SU-DHL-6 (cell line): ENCODE measurements around the gene CHCHD3.

ENCODE experiments used
- H2AFZ ChIP-seq: fragments of 200-600 bp; sonication (generic); 2 replicates; pipeline ENCODE4 v1.6.1; 2014; ENCODE audit warnings: low read depth, mild to moderate bottlenecking, moderate library complexity, mixed read lengths, antibody characterized with exemption, low read length; ENCODE audit not compliant: severe bottlenecking
- H3F3A ChIP-seq: fragments of 200-600 bp; shearing (Covaris generic); 2 replicates; pipeline ENCODE4 v1.6.0; 2016; ENCODE audit warnings: antibody characterized with exemption, mild to moderate bottlenecking; ENCODE audit not compliant: insufficient read depth
- H3K27ac ChIP-seq: fragments of 200-600 bp; sonication (generic); 2 replicates; pipeline ENCODE4 v1.5.1; 2016; ENCODE audit warnings: low read depth, mild to moderate bottlenecking, low read length, moderate library complexity, mixed read lengths
- H3K27me3 ChIP-seq: fragments of 200-600 bp; sonication (generic), shearing (Covaris generic); 2 replicates; pipeline ENCODE4 v1.6.0; 2014; ENCODE audit warnings: mild to moderate bottlenecking, low read length
- H3K36me3 ChIP-seq: fragments of 200-600 bp; sonication (generic); 2 replicates; pipeline ENCODE4 v1.6.1; 2014; ENCODE audit warnings: mild to moderate bottlenecking, low read length, mixed read lengths
- H3K4me2 ChIP-seq: fragments of 300-600, 200-600 bp; shearing (Covaris generic), sonication (generic); 2 replicates; pipeline ENCODE4 v1.6.0; 2014; ENCODE audit warnings: low read length, low read depth, mild to moderate bottlenecking; ENCODE audit not compliant: poor library complexity, severe bottlenecking
- H3K4me3 ChIP-seq: fragments of 200-600 bp; sonication (generic); 2 replicates; pipeline ENCODE4 v1.5.1; 2014; ENCODE audit warnings: antibody characterized with exemption, low read length, mild to moderate bottlenecking, mixed read lengths; ENCODE audit not compliant: insufficient read depth, poor library complexity, severe bottlenecking
- H3K79me2 ChIP-seq: fragments of 200-600 bp; sonication (generic); 2 replicates; pipeline ENCODE4 v1.6.1; 2014; ENCODE audit warnings: mild to moderate bottlenecking, low read length, moderate library complexity; ENCODE audit not compliant: insufficient read depth
- H3K9ac ChIP-seq: fragments of 200-600 bp; sonication (generic); 2 replicates; pipeline ENCODE4 v1.7.0; 2014; ENCODE audit warnings: mild to moderate bottlenecking, low read length
- H3K9me2 ChIP-seq: fragments of 200-600 bp; sonication (generic); replicated peaks from 2 replicates; pipeline ENCODE4 v1.6.1; 2014; ENCODE audit warnings: low read length; ENCODE audit not compliant: insufficient read depth
- H3K9me3 ChIP-seq: fragments of 200-600 bp; sonication (generic); 2 replicates; pipeline ENCODE4 v1.6.1; 2014; ENCODE audit warnings: low read length, mixed read lengths; ENCODE audit not compliant: insufficient read depth
- H4K20me1 ChIP-seq: fragments of 200-600 bp; sonication (generic); 2 replicates; pipeline ENCODE4 v1.6.1; 2014; ENCODE audit warnings: low read depth, mild to moderate bottlenecking, antibody characterized with exemption, low read length, moderate library complexity, mixed read lengths
- EZH2phosphoT487 ChIP-seq: fragments of 200-600 bp; sonication (generic), shearing (Covaris generic); conservative IDR thresholded peaks from 2 replicates; pipeline ENCODE4 v1.6.1; 2018; ENCODE audit warnings: mild to moderate bottlenecking, antibody characterized with exemption, low read length, moderate library complexity, mixed read lengths
- TF ChIP-seq, protein P1 (sequence below): fragments of 200-600 bp; sonication (generic); IDR thresholded peaks from one replicate; pipeline ENCODE4 v1.5.1; 2017; ENCODE audit warnings: antibody characterized with exemption, mild to moderate bottlenecking, low read length, moderate library complexity; ENCODE audit not compliant: insufficient read depth, poor library complexity, severe bottlenecking

CHCHD3 gene

GRCh38 chr7:133003052-133003910, 78.6 kb downstream of the CHCHD3 start:
- no peaks in the 10 kb centered on the region for H3K9me3 ChIP-seq
- no peak overlapping the region for H3K9ac ChIP-seq
- H3K9me2 ChIP-seq, result no peaks in the 10 kb centered on the region
- no peak overlapping the region for H3K27ac ChIP-seq
- H2AFZ ChIP-seq, result no peak overlapping the region
- no peak overlapping the region for H3K4me3 ChIP-seq
- H3K27me3 ChIP-seq, result no peaks in the 10 kb centered on the region
- H4K20me1 ChIP-seq, result peaks cover 8% of the 10 kb centered on the region; the same call in 1 of the 2 replicates
- peaks cover 36% of the 10 kb centered on the region for H3K79me2 ChIP-seq
- no peaks in the 10 kb centered on the region for H3F3A ChIP-seq
- no peaks in the 10 kb centered on the region for H3K36me3 ChIP-seq
- TF ChIP-seq, protein P1, sequence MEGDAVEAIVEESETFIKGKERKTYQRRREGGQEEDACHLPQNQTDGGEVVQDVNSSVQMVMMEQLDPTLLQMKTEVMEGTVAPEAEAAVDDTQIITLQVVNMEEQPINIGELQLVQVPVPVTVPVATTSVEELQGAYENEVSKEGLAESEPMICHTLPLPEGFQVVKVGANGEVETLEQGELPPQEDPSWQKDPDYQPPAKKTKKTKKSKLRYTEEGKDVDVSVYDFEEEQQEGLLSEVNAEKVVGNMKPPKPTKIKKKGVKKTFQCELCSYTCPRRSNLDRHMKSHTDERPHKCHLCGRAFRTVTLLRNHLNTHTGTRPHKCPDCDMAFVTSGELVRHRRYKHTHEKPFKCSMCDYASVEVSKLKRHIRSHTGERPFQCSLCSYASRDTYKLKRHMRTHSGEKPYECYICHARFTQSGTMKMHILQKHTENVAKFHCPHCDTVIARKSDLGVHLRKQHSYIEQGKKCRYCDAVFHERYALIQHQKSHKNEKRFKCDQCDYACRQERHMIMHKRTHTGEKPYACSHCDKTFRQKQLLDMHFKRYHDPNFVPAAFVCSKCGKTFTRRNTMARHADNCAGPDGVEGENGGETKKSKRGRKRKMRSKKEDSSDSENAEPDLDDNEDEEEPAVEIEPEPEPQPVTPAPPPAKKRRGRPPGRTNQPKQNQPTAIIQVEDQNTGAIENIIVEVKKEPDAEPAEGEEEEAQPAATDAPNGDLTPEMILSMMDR, result no peak
- TF ChIP-seq EZH2phosphoT487, result no peak
- H3K4me2 ChIP-seq, result no peak overlapping the region

- Histone ChIP-seq H3K36me3 (no peaks in the 10 kb centered on the region), H3K4me3 (no peak overlapping the region), H3K9ac (no peak overlapping the region), H3K27ac (no peak overlapping the region), H3K4me2 (no peak overlapping the region), H2AFZ (no peak overlapping the region), H4K20me1 (peaks cover 12% of the 10 kb centered on the region; the same call in 1 of the 2 replicates), H3K9me2 (no peaks in the 10 kb centered on the region), H3K27me3 (no peaks in the 10 kb centered on the region), H3K79me2 (peaks cover 37% of the 10 kb centered on the region), H3F3A (no peaks in the 10 kb centered on the region), H3K9me3 (no peaks in the 10 kb centered on the region)
- TF ChIP-seq, protein P1, result no peak
- no peak for TF ChIP-seq EZH2phosphoT487
Measured at GRCh38 chr7:133001727-133002126, 80.2 kb downstream of the CHCHD3 start.

GRCh38 chr7:132999845-133000244, 82.0 kb downstream of the CHCHD3 start:
- no peak overlapping the region for H3K4me3 ChIP-seq
- no peak overlapping the region for H3K9ac ChIP-seq
- no peak overlapping the region for H3K27ac ChIP-seq
- H3K79me2 ChIP-seq, result peaks cover 52% of the 10 kb centered on the region
- no peak overlapping the region for H3K4me2 ChIP-seq
- no peaks in the 10 kb centered on the region for H3K36me3 ChIP-seq
- H2AFZ ChIP-seq, result no peak overlapping the region
- H3K9me3 ChIP-seq, result no peaks in the 10 kb centered on the region
- H4K20me1 ChIP-seq, result 0 out of 2 replicates have a peak, but pooled peaks cover 9% of the 10 kb centered on the region
- no peaks in the 10 kb centered on the region for H3K9me2 ChIP-seq
- H3K27me3 ChIP-seq, result no peaks in the 10 kb centered on the region
- no peaks in the 10 kb centered on the region for H3F3A ChIP-seq
- TF ChIP-seq, protein P1, result no peak
- TF ChIP-seq EZH2phosphoT487, result no peak
